Upper lobe of left lung (tissue), 4 donors: Measurements from ENCODE around the gene ITSN2.

Experiments used
- CTCF ChIP-seq, 6 experiments: fragments of 450-650 bp in 4 of 6; fragments of 200-600 bp in 2 of 6; sonication (generic) in 2 of 6; IDR thresholded peaks; one replicate each; pipeline ENCODE4 v1.5.1; 2016 to 2019; ENCODE audit warnings: antibody characterized with exemption in 6 of 6
- POLR2A ChIP-seq, 4 donors: fragments of 450-650 bp; IDR thresholded peaks; one replicate each; pipeline ENCODE4 v1.5.1; 2016 to 2017; ENCODE audit warnings: antibody characterized with exemption in 4 of 4, mild to moderate bottlenecking in 2 of 4
- POLR2AphosphoS5 ChIP-seq, 2 donors: sonication (generic); formaldehyde crosslinking; IDR thresholded peaks; one replicate each; pipeline ENCODE4 v1.5.1; 2017; ENCODE audit warnings: antibody characterized with exemption in 2 of 2

- TF ChIP-seq POLR2AphosphoS5 (IDR thresholded peaks at IDR 0.05) (no peak), CTCF (IDR thresholded peaks at IDR 0.05) (no peak), POLR2A (IDR thresholded peaks at IDR 0.05) (no peak)
Measured at GRCh38 chr2:24280645-24281044, 79.7 kb downstream of the ITSN2 start.
